GM18858 (cell line): ENCODE data around the gene LRRFIP2.

Experiments used
- ATAC-seq: cut with Tn5 transposase; IDR thresholded peaks from one replicate; pipeline ENCODE4 v1.9.1; 2021; ENCODE audit not compliant: unreplicated experiment

LRRFIP2 gene

DNA sequence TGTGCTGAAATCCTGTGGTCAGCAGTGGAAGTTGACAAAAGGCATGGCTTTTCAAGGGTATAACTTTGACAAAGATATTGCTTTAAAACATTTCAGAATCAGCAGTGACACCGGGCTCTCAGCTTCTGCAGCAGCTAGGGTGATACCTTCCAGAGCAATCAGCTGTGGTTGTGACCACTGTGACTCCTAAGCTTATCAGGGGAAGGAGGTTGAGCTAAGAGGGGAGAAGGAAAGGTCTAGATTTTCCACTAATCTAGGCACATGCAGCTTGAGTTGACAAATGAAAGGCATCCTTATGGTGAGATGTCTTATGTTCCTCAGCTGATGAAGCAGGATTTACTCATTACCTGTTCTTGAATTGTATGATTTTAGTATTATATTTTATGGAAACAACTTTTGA lies 16.3 kb upstream of the LRRFIP2 start:
- ATAC-seq = no peak

DNA sequence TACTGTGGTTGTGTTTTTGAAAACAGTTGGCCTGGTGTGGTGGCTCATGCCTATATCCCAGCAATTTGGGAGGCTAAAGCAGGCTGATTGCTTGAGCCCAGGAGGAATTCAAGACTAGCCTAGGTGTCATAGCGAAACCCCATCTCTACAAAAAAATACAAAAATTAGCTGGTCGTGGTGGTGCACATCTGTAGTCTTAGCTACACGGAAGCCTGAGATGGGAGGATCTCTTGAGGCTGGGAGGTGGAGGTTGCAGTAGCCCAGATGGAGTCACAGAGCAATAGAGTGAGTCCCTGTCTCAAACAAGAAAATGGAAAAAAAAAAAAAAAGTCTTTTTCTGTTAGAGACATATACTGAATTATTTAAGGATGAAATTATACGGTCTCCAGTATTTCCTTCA lies 14.7 kb upstream of the LRRFIP2 start:
- ATAC-seq = no peak

DNA sequence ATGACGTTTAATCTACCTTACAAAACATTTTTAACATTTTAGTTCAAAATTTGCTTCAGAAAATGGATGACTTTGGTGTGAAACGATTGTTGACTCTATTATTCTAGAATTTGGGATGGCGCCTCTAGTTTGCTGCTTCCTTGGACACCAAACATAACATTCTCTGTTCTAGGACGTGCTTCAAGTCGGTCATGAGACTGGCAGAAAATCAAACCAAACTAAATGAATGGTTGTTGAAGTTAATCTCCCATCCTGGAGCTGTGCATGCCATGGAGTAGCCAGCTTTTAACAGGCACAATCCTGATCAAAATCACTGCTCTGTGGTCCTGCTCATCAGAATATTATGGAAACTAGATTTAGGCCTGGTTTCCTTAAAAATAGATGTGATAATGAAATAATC lies 9.6 kb upstream of the LRRFIP2 start:
- ATAC-seq = no peak

DNA sequence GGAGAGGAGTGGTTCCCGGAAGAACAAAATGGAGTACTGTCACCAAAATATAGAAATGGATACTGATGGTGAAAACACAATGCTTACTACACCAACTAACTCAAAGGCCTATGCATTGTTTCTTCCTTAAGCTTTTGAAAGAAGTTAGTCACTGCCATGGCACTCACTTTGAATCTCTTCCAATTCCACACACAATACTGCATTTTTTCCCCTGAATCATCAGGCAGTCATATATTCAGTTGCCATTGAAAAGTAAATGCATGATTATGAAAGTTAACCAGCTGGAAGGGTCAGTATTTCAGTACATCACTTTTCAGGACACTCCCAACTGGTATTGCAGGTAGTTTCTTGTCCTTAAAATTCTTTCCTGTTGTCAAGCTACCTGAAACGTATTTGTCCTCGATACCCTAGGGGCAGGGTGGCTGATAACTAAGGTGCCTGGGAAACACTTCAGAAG lies 9.0 kb upstream of the LRRFIP2 start:
- ATAC-seq = no peak

DNA sequence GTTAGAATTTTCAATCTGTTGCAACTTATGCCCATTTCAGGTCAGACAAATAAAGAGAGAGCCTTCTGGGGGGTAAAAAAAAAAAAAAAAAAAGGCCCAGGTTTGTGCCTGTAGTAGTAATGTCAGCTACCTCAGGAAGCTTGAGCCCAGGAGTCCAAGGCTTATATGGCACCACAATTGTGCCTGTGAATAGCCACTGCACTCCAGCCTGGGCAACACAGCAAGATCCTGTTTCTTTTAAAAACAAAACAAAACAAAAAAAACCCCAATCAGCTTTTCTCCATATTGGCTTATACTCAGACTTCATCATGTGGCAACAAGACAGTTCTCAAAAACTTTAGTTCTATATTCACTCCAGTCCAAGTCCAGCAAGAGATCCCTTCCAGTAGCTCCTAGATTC lies 8.4 kb upstream of the LRRFIP2 start:
- ATAC-seq = no peak

DNA sequence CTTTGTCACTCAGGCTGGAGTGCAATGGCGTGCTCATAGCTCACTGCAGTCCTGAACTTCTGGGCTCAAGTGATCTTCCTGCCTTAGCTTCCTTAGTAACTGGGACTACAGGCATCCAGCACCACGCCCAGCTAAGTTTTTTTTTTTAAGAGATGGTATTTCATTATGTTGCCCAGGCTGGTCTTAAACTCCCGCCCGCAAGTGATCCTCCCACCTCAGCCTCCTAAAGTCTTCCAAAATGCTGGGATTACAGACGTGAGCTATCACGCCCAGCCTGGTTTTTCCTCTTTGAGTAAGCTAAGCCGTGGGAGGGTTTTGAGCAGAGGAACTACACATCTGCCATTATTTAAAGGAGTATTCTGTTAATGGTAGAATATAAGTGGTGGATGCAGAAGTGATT lies 7.4 kb upstream of the LRRFIP2 start:
- ATAC-seq = no peak

DNA sequence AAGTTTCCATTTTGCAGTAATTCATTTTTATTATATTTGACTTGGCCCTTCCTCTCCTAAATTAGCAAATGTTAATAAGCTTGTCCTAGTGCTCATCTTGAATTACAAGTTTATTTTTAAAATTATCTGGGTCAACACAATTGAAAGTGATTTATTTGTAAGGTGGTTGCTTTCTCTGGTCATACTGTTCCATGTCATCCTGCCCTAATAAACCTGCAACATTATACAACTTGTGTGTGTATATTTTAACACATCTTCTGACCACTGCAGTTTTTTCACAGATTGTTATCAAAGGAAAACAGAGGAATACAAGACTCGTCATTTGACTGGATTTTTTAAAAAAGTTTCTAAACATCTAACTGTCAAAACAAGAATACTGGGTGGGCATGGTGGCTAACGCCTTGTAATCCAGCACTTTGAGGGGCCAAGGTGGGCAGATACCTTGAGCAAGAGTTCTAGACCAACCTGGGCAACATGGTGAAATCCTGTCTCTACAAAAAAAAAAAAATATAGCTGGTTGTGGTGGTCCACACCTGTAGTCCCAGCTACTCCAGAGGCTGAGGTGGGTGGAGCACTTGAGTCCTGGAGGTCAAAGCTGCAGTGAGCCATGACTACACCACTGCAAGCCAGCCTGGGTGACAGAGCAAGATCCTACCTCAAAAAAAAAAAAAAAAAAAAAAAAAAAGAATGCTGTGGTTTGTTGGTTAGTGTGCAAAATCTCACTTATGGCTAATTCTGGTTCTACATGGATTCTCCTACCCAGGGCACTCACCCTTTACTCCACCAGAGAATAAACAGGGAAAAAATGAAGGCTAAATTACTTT lies 5.0 kb upstream of the LRRFIP2 start:
- no peak for ATAC-seq

DNA sequence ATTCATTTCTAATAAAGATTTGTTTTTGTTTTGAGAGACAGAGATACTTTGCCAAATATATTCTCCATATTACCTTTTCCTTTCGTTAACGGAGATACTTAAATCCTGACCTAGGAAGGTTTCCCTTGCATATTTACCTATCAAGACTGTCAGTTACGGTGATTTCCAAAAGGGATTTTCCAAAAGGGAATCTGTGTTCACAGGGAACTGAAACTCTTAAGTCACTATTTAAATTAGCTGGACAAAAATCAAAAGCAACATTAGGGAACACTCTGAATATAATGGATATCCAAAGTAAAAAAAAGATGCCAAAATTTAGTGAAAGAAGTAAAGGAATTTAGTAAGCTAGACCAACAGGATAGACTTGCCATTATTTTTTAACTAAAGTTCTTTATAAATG lies 576 bp downstream of the LRRFIP2 start:
- no peak for ATAC-seq

DNA sequence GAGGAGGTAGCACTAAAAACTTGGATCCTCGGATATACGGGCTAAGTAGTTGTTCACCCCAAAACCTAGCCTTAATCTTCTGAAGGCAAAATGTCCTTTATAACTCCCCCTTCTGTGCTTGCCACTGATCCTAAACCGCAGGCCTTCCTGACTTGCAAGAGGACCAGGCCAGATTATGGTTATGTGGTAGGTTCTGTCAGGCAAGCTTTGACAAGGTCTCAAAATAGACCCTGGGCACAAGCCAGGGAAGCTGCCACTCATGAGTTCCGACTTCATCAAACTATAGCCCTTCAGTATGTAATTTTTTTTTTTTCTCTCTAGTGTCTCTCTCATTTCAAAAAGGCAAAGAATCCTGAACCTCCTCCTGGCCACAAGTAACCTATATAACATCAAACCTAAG lies 3.2 kb downstream of the LRRFIP2 start:
- no peak for ATAC-seq

DNA sequence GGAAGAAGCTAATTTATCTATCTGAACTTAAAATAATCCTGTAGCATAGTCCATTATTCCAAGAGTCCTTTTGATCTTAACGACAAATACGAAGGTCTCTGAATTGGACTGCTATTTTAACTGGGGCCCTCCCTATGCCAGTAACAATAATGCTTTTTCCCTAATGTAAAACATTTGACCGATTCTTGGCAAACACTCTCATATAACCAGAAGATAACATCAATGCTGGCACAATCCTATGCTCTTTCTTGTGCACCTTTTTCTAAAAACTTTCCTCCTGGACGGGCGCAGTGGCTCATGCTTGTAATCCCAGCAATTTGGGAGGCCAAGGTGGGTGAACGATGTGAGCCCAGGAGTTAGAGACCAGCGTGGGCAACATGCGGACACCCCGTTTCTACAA lies 3.9 kb downstream of the LRRFIP2 start:
- no peak for ATAC-seq

DNA sequence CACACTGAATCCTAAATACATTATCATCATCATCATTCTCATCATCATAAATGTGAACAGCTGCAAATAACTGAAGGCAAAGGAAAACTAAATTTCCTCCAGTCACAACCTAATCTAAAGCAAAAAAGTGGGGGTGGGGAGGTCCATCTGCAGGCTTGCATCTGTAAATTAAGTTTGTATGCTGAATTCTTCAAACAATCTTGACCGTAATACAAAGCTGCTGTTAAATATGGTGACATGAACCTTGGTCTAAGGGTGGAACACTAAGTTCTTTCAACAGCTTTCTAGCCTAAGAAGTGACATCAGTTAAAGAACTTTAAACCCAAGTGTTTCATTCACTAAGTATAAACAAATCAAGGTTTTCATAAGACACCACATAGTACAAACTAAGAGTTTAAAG lies 4.3 kb downstream of the LRRFIP2 start:
- no peak for ATAC-seq

DNA sequence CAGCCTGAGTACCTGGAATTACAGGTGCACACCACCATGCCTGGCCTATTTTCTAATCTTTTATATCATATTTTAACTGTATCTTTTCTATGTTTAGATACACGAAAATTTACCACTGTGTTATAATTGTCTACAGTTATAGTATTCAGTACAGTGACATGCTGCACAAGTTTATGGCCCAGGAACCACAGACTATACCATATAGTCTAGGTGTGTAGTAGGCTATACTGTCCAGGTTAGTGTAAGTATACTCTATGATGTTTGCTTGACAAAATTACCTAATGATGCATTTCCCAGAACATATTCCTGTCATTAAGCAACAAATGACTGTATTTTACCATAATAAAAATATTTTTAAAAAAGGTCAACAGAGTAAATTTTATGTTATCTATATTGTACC lies 5.5 kb downstream of the LRRFIP2 start:
- no peak for ATAC-seq

DNA sequence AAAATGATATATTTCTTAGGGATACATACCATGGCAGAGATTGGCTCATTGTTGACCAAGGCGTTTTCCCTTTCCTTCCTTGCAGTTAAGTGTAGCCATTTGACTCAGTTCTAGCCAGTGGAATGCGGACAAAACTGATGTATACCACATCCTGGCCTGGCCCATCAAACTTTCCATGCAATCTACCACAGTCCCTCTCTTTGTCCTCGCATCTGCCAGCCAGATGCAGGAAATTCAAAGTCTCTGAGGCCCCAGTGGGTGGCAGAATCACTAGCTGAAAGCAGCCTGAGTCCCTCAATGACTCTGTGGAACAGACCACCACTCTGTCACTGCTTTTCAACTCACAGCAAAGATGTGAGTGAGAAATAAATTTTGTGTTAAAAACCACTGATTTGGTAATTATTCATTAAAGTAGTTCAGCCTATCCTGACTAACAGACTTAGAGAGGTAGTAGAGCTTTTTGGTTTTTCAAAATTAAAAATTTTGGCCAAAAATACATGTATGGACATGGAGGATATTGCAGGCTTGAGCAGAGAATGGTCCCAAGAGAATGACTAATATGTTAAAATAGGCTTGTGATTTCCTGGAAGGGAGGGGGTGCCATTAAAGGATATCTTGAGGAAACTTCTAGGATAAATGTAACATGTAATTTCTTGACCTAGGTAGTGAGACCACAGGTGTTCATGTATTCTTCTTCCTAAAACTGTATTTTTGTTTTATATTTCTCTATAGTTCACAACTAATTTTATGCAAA lies 10.9 kb downstream of the LRRFIP2 start:
- no peak for ATAC-seq

DNA sequence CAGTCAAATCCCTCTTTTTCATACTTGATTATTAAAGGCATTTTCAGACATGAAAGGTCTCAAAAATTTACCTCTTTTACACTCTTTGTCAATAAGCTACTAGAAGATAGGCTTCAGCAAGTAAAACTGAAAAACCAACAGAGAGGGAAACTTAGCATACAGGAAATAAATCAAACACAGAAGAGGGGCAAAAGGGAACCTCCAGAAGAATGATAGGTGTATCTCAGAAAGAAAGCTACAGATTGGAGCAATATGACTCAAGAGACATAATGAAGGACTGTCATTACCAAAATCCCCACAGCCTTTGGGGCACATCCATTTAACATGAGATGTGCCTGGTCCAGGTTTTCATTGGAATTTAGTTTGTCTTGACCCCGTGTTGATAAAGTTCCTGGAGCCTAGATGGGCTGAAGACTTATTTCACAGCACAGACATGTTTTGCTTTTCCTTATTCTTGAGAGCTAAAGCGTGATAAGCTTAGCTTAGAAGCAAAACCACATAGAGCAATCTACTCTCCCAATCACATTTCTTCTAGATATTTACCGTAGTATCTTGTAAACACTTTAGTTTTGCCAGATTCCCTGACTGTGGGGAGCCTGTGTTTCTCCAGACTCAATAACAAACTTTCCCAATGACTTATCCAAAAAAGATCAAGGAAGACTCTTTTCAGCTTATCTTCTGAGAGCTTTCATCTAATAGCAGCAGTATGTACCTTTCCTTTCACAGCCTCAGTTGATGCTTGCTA lies 11.7 kb downstream of the LRRFIP2 start:
- ATAC-seq = peak; percentile 88

DNA sequence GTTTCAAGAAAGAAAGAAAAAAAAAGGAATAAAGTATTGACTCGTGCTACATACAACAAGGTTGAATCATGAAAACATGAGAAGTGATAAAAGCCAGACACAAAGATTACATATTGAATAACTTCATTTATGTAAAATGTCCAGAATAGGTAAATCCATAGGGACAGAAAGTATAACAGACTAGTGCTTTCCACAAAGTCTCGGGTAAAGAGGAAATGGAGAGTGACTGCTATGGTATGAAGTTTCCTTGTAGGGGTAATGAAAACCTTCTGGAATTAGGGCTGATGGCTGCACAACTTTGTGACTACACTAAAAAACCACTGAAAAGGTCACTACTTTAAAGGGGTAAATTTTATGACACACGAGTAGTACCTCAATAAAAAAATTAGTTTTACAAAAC lies 13.0 kb downstream of the LRRFIP2 start:
- no peak for ATAC-seq

DNA sequence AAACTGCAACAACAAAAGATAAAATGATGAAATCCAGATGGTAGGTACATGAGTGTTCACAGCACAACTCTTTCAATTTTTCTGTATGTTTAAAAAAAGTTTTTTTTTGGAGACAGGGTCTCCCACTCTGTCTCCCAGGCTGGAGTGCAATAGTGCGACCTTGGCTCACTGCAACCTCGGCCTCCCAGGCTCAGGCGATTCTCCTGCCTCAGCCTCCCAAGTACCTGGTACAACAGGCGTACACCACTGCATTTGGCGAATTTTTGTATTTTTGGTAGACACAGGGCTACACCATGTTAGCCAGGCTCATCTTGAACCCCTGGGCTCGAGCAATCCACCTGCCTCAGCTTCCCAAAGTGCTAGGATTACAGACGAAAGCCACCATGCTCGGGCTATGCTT lies 18.6 kb downstream of the LRRFIP2 start:
- ATAC-seq = no peak

DNA sequence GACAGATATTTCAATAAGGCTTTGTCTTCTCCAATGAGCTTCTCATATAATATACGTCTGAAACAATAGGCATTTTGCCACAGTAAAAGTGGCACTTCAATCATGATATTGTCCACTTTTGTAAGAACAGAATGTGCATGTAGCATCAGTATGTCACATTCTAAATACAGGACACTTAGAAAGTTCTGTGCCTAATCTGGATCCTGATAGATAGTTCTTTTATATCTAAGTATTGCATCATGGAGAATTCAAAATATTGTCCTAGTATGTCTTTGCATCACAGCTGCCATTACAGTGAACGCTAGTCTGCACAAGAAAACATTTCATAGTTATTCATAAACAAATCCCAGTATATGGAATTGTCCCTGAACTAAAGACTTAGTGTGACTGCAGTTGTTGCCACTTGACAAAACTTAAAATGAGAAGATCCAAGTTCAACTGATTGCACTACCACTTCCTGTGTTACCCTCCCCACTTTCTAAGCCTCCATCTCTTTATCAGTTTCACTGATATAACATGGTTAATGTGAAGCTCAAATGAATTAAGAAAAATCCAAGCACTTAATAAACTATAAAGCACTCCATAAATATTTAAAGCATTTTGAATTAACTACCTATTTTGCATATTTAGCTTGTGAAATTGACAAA lies 19.6 kb downstream of the LRRFIP2 start:
- no peak for ATAC-seq

DNA sequence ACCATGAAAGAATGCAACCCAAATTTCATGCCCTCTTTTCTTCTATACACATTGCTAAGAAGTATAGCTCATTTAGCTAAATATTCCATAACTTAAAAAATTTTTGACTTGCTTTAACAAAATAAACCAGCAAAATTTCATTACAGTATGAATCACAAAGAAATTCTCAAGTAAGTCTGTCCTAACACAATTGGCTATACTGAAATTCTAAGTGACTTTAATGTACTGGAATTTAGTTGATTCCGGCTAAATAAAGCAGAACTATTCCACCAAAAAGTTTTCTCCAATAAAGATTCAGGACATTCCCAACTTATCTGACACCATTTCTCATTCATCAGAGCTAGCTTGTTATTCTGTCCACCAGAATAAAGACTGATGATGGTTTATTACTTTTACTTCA lies 23.8 kb downstream of the LRRFIP2 start:
- ATAC-seq = no peak

DNA sequence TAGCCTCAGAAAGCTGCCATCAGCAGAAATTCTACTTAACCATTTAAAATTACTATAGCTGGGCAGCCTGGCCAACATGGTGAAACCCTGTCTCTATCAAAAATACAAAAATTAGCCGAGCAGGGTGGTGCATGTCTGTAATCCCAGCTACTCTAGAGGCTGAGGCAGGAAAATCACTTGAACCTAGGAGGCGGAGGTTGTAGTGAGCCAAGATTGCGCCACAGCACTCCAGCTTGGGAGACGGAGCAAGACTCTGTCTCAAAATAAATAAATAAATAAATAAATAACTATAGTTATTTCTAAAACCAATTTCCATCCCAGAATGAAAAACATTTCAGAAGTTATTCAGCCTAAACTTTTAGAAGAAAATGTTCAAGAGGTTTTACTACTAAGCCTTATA lies 25.1 kb downstream of the LRRFIP2 start:
- ATAC-seq = no peak

DNA sequence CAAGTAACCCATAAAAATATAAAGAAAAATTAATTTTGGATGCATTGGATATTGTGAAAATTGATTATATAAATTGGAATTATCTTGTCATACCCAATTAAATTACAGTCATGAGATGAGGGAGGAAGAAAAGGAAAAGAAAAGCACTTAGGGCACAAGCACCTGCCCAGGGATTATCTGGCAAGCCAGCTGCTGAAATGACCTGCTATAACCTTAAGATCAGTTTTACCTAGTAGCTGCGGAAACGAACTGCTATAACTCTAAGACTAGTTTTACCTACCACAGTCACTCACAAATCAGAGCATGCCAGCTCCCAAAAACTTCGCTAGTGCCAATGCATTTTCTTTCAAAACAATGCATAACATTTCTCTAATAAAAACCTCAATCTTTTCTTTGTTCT lies 26.2 kb downstream of the LRRFIP2 start:
- no peak for ATAC-seq

DNA sequence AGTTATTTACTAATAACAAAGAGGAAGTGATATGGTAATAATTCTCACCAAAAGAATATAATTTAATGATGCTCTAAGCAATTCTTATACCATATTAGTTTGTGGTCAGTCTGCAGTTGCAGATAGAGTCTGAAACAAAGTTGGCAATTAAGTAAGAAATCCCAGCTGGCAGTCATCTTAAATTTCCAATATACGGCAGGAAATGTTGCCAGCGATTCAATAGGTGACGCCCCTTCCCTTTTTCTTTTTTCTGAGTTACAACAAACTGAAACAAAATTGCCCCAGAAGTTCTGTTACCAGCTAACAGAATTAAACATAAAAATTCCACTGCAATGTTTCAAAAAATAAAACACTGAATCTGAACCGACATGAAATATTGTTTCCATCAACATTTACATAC lies 26.7 kb downstream of the LRRFIP2 start:
- no peak for ATAC-seq
